ENCODE data around the gene TARS1.

TARS1 gene

DNA sequence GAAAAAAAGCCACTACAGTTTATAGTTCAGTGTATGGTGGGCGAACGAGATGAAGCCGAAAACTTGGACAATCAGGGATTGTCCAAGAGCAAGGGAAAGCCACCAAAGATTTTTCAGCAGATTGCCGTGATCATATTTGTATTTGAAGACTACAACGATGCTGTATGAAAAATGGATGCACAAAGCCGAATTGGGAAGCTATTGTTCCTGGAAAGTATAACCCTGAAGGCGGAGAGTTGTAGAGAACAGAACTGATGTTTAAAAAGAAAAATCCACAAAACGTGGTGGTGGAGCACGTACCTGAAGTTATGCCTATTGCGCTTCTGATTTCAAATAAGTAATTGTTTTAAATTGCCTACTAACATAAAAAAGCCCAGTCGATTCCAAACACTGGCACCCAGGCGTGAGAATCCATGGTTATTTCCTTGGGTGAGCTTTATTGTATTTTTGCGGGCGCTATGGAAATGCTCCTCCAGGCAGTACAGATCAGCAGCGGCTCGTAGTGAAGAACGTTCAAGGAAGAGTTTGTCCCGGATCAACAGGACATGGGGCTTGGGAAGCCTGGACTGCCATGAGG is 772 bp upstream of the TARS1 start:
- DNase-seq: no peak

DNA sequence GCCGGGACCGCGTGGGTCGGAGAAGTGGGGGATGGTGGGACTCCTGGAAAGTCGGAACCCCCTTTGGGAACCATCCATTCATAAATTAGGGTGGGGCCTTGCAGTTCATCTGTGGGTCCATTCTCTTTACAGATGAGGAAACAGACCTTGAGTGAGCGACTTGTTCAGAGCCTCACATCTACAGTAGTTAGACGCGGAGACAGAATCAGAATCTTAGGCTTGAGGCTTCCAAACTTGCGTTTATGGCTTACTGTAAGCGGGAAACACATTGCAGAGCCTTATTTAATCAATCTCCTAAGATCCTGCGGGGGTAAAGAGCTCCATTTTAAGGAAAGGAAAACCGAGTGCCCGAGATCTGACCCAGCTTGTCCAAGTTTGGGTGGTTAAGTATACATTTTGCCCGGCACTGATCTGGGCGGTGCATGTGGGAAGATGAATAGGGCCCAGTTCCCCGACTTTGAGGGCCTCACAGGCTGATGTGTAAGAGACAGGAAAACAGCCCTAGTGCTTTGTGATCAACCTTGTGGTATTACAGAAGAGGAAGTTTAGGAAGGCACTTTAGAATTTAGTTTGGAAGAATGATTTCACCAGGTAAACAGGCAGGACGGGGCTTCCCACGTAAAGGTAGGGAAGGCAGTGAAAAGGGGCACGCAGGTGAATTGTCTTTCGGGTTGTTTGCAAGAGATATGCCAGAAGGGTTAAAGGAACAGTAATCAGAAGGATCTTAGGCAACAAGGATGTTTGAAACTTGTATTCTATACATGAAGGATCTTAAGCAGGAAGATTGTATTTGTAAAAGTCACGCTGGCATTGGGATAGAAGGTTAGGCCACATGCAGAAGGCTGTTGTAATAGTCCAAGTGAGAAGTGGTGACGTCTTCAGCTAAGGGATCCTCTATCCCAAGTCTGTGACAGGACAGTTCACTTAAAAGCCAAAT is 744 bp downstream of the TARS1 start:
- peak in 12 of 56 donors; percentile 1 to 48 (median 26) for DNase-seq

DNA sequence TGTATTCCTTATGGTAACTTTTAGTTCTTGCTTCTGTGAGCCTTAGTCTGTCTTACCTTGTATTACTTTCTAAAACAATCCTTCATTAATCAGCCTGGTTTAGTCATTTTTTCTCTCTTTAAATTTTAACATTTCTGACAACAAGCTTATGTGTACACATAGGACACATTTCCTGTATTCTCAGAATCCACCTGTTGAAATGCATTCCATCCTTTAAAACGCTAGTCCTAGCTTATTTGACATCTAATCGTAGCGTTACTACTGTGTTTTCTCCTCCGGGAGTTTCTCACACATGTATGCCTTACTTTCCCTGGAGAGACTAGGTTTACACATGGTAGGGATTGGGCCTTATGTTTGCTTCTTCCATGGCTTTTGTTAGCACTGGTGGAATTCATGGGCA is 3.8 kb downstream of the TARS1 start:
- no peak for DNase-seq

DNA sequence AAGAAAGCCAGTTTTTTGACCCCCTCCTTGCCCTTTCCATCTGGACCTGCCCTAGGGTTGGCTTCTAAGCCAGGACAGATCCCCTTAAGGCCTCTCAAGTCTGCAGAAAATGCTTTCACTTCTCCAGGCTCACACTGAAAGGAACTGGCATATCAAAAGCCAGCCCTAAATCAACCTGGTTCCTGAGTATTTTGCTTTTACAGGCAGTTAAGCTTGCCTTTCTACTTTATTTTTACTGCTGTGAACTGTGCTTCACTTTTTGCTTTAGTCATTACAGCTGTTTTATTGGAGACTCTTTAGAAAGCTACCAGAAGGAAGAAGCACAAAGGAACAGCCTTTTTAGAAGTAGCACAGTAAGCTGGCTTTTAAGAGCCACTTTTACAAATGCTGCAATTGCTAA is 5.0 kb downstream of the TARS1 start:
- no peak for DNase-seq

DNA sequence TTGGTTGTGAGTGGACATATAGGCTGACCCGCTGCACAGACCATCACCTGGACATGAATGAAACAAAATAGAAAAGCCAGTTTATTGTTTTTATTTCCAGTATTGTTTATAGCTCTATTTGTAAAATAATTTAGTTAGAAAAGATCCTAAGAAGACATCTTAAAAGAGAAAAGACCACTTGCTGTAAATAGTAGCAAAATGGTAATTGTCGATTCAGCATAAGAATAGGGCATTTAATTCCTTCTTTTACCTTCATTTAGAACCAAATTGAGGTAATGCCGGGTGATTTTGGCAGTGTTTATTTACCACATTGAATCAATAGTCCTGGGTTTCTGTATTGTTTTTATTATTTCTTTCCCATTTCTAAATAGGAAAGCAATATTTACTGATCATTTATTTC is 7.4 kb downstream of the TARS1 start:
- DNase-seq: no peak

DNA sequence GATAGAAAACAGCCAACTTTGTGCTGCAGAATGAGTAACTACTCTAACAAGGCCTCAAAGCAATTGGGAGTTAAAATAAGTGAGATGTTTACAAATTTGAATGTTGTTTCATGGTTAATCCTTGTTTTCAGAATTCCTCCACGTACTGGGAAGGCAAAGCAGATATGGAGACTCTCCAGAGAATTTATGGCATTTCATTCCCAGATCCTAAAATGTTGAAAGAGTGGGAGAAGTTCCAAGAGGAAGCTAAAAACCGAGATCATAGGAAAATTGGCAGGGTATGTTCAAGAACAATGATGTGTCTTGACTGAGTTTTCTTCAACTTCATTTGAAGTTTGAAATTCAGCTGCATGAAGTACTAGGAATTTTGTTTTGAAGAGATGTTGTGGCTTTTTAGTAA is 16.4 kb downstream of the TARS1 start:
- no peak for DNase-seq

DNA sequence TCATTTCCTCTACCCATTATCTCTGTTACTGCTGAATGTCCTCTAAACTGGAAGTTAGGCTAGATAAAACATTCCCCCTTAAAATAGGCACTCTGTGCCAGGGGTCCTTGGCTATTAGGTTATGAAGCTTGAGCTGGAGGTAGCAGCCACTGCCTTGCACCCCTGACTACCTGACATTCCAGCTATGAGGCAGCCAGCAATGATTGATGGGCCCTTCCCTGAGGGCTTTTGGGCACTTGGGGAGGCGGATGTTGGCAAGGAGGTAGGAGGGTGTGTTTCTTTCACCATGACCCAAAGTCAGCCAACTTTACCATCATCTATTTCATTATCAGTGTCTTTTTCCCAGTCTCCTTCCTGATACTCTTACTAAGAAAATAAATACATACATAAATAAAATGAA is 17.1 kb downstream of the TARS1 start:
- no peak for DNase-seq

DNA sequence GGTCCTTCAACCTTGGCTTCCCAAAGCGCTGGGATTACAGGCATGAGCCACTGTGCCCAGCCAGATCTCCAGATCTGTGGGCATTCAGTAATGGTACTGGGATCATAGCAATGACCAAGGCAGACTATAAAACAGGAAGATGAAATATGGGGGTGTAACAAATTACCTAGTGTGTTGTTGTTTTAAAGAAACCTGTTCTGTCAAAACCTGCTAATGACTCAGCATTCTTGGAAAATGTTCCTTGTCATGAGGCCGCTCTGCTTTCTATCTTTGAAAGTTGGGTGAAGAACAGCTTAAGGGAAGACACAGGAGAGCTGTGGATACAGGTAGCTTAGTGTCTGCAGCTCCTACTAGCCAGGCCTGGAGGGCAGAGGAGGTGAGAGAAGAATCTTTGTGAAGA is 19.4 kb downstream of the TARS1 start:
- DNase-seq: no peak

DNA sequence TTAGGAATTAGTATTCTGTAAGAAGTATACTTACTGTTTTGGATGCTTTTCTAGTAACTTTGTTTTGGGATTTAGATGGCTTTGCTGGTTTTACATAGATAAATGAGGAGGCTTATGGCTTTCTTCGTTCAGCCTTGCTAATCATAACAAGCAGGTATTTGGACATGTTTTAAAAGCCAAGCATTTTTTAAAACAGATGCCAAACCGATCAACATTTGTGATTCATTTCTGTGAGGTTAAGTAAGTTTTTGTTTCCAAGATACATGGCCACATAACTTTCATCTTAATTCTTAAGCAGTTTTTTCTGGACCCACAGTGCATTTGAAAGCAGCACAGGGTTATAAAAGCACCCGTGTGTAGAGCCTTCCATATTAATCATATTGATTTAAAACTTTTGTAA is 21.7 kb downstream of the TARS1 start:
- DNase-seq: no peak

DNA sequence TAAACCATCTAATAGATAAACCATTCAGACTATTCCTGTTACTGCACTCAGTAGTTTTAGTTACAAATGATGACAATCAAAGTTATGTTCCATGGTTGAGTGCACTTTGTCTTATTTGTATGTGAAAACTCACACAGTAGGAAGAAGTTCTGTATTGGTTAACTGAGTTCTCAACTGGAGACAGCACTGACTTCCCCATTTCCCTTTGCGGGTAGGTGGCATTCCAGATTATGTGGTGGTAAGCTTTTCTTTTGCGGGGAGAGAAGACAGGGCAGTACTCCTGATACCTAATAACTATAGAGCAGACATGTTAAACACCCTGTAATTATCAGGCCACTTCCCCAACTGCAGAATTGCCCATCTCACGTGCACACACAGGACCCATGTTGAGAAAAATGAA is 24.4 kb downstream of the TARS1 start:
- DNase-seq: no peak

DNA sequence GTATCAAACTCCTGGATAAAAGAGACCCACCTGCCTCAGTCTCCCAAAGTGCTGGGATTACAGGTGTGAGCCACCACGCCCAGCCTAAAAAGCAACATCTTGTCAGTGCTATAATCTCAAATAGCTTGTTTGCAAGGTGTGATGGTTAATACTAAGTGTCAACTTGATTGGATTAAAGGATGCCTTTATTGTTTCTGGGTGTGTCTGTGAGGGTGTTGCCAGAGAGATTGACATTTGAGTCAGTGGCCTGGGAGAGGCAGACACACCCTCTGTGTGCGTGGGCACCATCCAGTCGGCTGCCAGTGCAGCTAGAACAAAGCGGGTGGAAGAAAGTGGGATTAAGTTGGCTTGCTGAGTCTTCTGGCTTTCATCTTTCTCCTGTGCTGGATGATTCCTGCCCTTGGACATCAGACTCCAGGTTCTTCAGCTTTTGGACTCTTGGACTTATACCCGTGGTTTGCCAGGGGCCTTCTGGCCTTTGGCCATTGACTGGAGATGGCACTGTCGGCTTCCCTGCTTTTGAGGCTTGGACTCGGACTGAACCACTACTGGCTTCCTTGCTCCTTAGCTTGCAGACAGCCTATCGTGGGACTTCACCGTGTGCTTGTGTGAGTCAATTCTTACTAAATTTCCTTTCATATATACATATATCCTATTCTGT is 28.1 kb downstream of the TARS1 start:
- peak in 1 of 56 donors; percentile 1 for DNase-seq

DNA sequence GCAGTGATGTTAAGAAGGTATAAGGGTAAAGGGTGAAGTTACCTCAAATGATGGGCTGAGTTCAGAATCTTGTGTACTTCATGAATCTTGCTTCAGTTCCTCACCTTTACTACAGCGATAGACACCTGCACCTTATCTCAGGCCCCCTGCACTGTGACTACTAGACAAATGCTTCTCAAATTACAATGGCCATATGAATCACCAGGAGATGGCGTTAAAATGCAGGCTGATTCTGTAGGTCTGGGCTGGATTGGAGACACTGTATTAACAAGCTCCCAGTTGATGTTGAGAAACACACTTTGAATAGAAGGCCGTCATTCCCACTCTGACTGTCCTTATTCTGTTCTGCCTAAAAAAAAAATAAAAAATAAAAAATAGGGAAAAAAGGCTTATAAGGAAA is 29.8 kb downstream of the TARS1 start:
- DNase-seq: peak in 5 of 56 donors; percentile 2 to 32 (median 5)

DNA sequence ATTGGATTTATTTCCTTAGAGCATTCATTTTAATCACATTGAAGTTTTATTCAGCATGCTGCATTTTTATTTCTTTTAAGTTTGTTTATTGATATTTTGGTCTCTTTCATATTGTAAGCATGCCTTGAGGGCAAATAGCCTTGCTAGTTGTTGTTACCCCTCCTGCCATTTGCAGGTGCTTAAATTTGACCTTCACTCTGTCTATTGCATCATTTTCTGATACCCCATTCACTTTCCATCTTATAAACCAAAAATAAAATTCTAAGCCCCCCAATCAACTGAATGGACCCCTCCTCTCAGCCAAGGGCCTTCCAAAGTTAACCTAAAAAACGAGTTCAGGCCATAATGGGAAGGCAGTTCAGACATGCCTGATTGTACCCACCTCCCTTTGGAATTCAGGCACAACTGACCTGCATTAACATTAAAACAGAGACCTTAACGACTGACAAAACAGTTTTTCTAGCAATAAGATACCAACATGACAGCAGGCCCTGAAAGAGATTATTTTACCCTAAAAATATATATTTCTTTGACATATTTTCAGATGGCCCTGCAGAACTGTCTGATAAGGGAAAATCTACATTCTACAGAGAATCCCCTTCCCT is 32.1 kb downstream of the TARS1 start:
- DNase-seq: no peak

DNA sequence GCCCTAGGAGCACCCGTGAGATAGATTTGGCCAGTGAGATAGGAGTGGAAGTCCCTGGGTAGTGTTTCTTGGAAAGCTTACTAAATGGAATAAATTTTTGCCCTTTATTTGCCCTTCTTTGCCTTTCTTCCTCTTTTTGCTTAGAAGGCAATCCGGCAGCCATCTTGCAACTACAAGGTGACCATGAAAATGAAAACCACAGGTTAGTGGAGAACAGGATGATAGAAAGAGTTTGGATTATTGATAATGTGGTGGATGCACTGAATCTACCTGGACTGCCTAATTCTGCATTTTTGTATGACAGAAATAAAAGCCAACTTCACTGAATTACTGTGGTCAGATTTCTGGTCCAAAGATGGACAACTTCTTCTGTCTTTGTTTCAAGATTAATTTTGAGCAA is 33.2 kb downstream of the TARS1 start:
- no peak for DNase-seq

DNA sequence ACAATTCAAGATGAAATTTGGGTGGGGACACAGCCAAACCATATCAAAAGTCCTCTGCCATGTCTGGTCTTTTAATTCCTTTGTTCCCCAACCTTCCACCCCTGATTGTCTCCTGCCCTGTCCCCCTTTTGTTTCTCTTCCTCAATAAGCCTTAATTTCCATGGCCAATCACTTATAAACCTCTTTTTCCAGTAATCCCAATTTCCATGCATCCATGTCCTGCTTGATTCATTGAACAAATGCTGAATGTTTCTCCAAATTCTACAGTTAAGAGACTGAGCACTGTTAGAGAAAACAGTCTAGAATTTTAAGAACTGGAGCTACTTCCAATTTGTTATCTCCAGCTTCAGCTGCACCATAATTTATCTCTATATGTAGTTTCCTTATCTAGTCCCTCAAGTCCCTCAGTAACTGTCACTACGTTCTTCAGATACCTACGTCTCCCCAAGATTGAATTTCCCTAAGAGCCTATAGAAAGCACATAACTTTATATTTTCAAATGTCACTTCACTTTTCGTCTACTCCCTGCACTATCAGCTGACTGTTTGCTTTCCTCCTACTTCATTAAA is 34.2 kb downstream of the TARS1 start:
- DNase-seq: no peak

DNA sequence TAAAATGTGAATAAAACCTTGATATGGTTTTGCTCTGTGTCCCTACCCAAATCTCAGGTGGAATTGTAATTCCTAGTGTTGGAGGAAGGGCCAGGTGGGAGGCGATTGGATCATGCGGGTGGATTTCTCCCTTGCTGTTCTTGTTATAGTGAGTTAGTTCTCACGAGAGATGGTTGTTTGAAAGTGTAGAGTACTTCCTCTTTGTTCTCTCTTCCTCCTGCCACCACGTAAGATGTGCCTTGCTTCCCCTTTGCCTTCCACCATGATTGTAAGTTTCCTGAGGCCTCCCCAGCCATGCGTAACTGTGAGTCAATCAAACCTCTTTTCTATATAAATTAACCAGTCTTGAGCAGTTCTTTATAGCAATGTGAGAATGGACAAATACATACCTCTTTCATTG is 34.9 kb downstream of the TARS1 start:
- no peak for DNase-seq

DNA sequence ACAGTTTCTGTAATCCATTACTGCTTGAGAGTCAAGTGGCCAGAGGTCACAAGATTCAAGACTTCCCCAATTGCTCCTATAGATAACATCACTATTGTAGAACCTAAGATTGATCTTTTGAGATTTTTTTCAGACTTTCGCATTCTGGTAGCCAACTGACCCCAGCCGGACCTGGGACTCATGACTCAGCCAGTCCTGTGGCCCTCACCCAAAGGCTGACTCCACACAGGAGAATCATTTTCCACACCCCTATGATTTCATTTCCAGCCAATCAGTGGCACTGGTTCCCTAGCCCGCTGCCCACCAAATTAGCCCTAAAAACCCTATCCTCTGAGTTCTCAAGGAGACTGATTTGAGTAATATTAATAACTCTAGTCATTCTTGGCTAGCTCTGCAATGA is 36.2 kb downstream of the TARS1 start:
- DNase-seq: no peak

DNA sequence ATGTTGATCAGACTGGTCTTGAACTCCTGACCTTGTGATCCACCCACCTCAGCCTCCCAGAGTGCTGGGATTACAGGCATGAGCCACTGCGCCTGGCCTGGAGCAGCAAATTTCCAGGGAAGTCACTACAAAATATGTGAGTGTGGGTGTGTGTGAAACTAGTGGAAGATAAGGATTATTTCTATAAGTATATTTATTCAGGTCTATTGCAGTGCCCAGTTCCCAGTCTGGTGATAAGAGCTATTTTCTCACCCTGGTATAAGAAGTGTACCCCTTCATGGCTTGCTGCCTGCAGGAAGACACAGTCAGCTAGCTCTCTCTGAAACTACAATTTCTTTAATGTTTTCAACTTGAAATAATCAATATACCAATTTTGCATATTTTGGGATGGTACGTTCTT is 37.1 kb downstream of the TARS1 start:
- no peak for DNase-seq

DNA sequence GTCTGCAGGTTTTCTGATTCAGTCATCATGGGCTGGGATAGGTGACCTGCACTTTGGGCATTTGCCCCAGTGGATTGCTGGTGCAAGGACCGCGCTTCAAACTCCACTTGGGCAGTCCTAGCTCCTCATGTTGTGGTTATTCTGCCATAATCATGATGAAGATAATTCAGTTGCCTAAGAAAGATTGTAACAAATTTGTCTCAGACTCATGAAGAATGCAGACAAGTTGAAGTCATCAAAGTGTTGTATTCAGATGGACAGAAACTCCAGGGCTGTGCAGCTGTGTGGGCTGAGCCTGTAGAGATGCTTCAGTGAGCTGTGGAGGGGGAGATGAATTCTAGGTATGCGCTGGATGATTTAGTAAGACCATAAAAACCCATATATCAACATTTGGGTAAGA is 38.5 kb downstream of the TARS1 start:
- DNase-seq: no peak

DNA sequence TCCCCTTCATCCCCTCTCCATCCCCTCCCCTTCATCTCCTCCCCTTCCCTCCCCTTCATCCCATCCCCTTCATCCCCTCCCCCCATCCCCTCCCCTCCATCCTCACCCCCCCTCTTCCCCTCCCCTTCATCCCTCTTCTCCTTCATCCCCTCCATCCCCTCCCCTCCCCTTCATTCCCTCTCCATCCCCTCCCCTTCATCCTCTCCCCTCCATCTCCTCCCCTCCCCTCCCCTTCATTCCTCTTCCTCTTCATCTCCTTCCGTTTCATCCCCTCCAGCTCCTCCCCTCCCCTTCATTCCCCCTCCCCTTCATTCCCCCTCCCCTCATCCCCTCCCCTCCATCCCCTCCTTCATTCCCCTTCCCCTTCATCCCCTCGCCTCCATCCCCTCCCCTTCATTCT is 40.1 kb downstream of the TARS1 start:
- no peak for DNase-seq

DNA sequence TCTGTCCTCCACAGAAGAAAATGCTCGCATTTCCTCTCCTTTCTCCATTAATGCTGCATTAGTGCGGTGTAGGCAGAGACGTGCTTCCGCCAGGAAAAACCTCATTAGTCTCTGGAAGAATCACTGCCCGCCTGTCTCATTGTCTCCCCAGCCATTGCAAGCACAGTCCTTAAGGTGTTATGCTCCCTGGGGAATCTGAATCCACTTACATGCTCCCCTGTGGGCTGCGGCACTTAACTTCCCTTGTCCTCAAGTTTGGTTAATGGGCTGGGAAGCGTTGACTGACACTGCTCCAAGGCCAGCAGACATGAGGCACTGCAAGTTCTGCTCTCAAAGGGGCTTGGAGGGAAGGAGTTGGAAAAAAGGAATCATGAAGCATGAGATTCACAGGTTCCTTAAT is 41.6 kb downstream of the TARS1 start:
- DNase-seq: no peak

DNA sequence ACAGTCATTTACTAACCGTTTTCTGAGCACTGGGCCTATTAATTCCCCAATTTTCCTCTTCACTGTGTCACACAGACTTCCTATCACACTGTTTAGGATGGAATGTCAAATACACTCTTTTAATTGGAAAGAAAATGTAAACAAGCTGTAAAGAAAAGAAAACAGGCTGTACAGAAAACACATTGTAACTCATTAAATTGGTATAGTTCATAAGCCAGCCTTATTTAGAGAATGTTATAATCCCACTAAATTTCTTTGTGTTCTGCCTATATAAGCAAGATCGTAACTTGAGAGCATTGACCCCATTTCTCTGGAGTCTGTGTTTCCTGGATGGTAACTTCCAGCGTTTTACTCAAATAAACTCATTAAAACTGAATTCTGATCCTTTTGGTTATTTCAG is 46.5 kb downstream of the TARS1 start:
- no peak for DNase-seq
